NCI-H1694 treated with DMSO at 0.1 percent for 48 hours (cell line): ENCODE data around the gene IER5.
A peak's percentile ranks its signal among the peaks of the same experiment; 100 is the strongest.

Experiments used
- DNase-seq: peaks from one replicate; lab custom pipeline; 2025; lab: John Stamatoyannopoulos, UW

Gene IER5

GRCh38 chr1:181077576-181078242 is 10.8 kb upstream of the IER5 start:
- DNase-seq, result no peak

GRCh38 chr1:181079382-181079781 is 9.1 kb upstream of the IER5 start:
- no peak for DNase-seq

DNA sequence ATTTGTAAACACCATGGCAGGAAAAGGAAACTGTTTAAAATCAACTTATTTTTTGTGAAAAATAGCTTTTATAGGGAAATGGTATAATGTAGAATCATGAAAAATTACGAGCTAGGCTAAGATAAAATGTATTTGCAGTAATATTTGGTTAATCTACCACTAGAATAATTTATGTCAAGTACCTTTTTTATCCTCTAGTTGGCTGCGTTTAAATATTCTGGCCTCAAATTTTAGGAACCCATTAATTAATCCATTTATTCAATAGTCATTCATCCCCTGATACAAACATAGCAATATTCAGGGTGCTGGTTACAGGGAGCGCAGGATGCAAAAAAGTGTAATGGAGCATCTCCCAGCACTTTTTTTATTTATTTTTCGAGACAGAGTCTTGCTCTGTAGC is 8.6 kb upstream of the IER5 start:
- no peak for DNase-seq

DNA sequence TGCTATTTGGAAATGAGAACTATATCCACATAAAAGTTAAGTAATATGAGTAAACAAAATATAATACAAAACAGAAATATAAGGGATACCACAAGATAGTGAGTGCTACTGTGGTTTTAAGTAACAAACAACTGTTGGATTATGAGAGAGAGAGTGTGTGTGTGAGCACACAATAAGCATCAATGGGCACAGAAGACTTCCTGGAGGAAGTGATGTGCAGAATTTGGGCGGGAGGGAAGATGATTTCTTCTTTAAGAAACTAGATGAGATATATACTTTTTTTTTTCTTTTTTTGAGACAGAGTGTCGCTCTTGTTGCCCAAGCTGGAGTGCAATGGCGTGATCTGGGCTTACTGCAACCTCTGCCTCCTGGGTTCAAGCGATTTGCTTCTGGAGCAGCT is 7.9 kb upstream of the IER5 start:
- no peak for DNase-seq

DNA sequence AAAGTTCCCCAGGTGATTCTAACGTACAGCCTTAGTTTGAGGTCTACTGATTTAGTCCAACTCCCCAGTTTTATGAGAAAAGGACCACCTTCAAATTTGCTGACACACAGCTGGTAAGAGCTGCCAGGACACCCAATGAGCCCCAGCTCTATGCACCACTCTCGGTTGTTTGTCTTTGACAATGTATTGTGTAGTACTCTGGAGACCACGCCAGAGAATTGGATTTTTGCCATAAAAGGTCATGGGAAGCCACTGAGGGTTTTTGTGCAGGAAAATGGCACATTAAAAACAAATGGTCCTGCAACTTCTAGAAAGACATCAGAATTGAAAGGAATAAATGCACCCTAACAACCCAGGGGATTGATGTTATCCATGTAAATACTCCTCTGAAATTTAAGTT is 7.1 kb upstream of the IER5 start:
- DNase-seq, result no peak

GRCh38 chr1:181083842-181084605 is 4.5 kb upstream of the IER5 start:
- DNase-seq, result peak; percentile 62

GRCh38 chr1:181084606-181084969 is 3.9 kb upstream of the IER5 start:
- no peak for DNase-seq

- DNase-seq, result no peak
Measured at GRCh38 chr1:181086091-181086490, 2.4 kb upstream of the IER5 start.

DNA sequence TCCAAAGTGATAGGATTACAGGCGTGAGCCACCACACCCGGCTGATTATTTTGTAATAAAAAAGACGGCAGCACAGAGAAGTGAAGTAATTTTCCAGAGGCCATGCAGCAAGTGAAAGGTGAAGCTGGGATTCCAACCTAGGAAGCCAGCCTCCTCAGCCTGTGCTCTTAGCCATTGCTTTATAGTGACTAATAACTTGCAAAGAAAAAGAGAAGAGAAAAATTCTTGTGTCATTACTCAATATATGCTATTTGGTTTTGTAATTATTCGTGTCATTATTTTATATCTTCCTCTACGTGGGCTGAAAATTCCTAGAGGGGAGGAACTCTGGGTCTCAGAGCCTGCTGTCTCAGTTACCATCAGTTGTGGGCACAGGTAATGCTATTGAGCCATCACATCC is 1.6 kb upstream of the IER5 start:
- DNase-seq, result no peak

- DNase-seq, result no peak
Measured at GRCh38 chr1:181087400-181087901, 1.0 kb upstream of the IER5 start.

- no peak for DNase-seq
Measured at GRCh38 chr1:181089017-181089675, 646 bp downstream of the IER5 start.

DNA sequence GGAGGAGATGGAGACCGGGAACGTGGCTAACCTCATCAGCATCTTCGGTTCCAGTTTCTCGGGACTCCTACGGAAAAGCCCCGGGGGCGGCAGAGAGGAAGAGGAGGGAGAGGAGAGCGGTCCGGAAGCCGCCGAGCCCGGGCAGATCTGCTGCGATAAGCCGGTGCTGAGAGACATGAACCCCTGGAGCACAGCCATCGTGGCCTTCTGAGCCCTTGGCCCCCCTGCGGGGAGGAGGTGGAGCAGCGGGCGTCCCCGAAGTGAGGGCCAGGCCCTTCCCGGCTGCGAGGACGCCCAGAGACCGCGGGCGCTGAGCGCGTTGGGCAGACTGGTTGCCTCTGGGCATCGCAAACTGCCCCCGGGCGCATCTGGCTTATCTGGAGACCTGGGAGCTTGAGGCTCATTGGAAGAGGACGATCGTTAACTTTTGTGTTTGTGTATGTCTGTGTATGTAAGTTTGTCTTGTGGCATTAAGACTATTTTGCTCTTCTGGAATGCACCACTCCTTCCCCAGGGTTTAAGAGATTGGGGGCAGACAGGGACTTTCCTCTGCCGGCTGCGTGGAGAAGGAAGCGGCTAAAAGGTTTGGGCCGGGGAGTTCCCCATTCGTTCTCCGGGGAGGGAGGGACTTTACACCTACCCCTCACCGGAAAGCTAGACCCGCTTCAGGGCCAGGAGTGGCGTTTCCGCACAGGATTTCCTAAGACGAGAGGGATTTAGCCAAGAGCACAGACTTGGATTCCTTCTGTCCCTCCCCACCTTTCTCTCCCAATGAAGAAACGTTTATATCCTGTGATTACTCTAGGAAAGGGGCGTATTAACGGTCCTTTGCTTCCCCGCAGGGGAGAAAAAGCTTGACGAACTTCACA is 1.4 kb downstream of the IER5 start:
- no peak for DNase-seq

GRCh38 chr1:181090641-181091126 is 2.2 kb downstream of the IER5 start:
- no peak for DNase-seq

- no peak for DNase-seq
Measured at GRCh38 chr1:181091309-181092040, 3.0 kb downstream of the IER5 start.

DNA sequence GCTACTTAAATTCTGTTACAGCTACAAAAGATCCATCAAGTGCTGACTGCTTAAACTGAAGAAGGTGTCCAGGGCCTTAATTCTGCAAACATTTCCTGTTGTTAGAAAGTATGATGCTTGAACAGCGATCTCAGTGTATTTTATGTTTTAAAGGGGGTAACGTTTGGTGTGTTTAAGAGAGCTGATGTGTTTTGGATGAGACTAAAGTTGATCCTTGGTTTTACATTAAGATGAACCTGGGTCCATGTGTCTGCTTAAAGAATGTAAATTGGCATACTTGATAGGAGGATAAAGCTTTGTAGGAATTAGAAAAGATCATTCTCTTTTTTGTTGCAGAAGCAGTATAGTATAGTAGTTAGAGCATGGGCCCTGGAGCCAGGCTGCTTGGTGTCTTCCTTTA is 3.6 kb downstream of the IER5 start:
- no peak for DNase-seq

GRCh38 chr1:181092883-181093458 is 4.5 kb downstream of the IER5 start:
- DNase-seq, result no peak

DNA sequence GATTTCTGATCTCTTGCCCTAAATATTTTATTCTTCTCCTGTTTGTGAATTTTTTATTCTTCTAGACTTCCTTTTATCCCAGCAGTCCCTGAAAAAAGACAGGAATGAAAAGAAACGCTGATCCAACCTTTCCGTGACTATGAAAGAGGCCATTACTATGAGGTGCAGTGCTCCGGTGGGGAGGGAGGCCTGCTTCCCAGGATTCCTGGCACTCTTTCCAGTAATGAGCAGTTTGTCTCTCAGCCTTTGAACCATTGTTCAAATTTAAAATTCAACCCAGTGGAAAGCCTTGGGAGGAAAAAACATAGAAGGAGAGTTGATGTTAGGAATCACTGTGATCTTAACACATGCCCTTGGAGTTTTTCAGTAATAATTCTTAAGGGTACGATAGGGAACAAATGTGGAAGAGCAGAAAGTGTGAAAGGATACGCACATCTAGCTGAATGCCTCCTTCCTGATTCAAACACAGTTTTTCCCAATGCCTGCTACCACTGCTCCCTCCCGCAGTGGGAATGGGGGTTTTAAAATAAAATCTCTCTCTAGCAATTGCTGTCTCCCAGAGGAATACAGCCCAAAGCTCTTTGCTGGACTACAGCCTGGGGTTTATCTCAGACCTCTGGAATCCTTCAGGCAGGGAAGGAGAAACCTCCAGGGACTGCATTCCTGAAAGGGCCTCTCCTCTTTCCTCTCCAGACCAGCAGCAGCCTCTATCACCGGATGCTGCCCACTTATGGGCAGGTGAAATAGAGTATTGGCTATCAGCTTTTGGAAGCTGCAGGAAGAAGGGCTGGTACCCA is 6.1 kb downstream of the IER5 start:
- DNase-seq, result no peak

DNA sequence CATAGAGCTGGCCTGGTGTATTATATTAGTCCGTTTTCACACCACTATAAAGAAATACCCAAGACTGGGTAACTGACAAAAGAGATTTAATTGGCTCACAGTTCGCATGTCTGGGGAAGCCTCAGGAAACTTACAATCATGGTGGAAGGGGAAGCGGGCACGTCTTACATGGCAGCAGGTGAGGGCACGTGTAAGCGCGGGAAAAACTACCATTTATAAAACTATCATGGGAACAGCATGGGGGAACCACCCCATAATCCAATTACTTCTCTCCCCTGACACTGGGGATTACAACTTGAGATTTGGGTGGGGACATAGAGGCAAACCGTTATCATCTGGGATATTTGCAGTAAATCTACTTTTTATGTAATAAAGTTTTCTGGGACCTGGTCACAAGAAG is 6.8 kb downstream of the IER5 start:
- DNase-seq, result no peak

- no peak for DNase-seq
Measured at GRCh38 chr1:181095763-181096184, 7.3 kb downstream of the IER5 start.

DNA sequence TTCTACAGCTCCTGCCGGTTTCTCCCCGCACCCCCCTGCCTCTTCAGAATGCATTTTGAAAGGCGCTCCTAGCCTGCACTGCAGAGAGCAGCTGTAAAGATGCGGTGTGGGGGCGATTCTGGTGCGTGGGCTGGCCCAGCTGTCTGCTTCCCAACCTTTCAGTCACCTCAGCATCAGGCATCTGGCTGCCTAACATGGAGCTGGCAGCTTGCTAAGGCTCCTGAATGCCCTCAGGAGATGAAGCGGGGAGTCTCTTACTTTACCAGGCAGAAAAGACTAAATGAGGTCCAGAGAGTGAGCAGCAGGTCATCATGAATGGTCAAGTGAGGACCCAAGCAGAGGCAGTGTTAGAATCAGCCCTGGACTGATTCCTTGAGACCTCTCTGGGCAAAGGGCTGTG is 8.7 kb downstream of the IER5 start:
- peak; percentile 70 for DNase-seq
